CD14-positive monocyte (primary cell): ENCODE data around the gene ACSS3. TPM values are rescaled to one million over a fixed set of nuclear protein-coding genes. Genes with fewer than 3 reads are reported as not detected.
A peak's percentile ranks its signal among the peaks of the same experiment; 100 is the strongest.

Experiments
- DNase-seq, 3 donors: peaks; one replicate each; pipeline ENCODE4 v3.0.0-alpha.2; 2011 to 2022
- H2AFZ ChIP-seq: 2 replicates; pipeline ENCODE4 v1.6.0; 2012; ENCODE audit warnings: mild to moderate bottlenecking, low read depth, low read length, inconsistent platforms; ENCODE audit not compliant: insufficient read depth, poor library complexity, severe bottlenecking
- H3K27ac ChIP-seq, 2 donors: 1 replicate in 1 of 2; 2 replicates in 1 of 2; pipeline ENCODE4 v1.5.1; 2012 to 2013; ENCODE audit warnings: low read length in 2 of 2, control low read depth in 1 of 2, inconsistent platforms in 1 of 2, low read depth in 1 of 2, mild to moderate bottlenecking in 1 of 2
- H3K27me3 ChIP-seq, 2 donors: one replicate each; pipeline versions ENCODE4 v1.6.0 to v1.6.1; 2011 to 2013; ENCODE audit warnings: low read length in 2 of 2; ENCODE audit not compliant: control insufficient read depth in 2 of 2, insufficient read depth in 2 of 2
- H3K36me3 ChIP-seq, 2 donors: replicated peaks in 1 of 2; 1 replicate in 1 of 2; 2 replicates in 1 of 2; pipeline versions ENCODE4 v1.5.1 to v1.6.1; 2012 to 2013; ENCODE audit warnings: low read length in 2 of 2, control low read depth in 1 of 2, inconsistent platforms in 1 of 2, mild to moderate bottlenecking in 1 of 2; ENCODE audit not compliant: insufficient read depth in 2 of 2, control insufficient read depth in 1 of 2
- H3K4me1 ChIP-seq, 2 donors: 1 replicate in 1 of 2; 2 replicates in 1 of 2; pipeline versions ENCODE4 v1.5.1 to v1.6.1; 2012 to 2013; ENCODE audit warnings: low read length in 2 of 2, control low read depth in 1 of 2, inconsistent platforms in 1 of 2, mild to moderate bottlenecking in 1 of 2, moderate library complexity in 1 of 2; ENCODE audit not compliant: insufficient read depth in 2 of 2, control insufficient read depth in 1 of 2
- H3K4me2 ChIP-seq: replicated peaks from 2 replicates; pipeline ENCODE3; 2012; ENCODE audit warnings: low read length, moderate library complexity, mild to moderate bottlenecking; ENCODE audit not compliant: poor library complexity, severe bottlenecking; ENCODE audit errors: extremely low read depth
- H3K4me3 ChIP-seq, 3 experiments: fragments of 200-600 bp in 1 of 3; sonication (generic) in 1 of 3; replicated peaks in 1 of 3; 1 replicate in 2 of 3; 2 replicates in 1 of 3; pipeline ENCODE4 v1.5.1; 2011 to 2013; ENCODE audit warnings: low read length in 3 of 3, mild to moderate bottlenecking in 3 of 3, control low read depth in 2 of 3, low read depth in 2 of 3, inconsistent platforms in 1 of 3, moderate library complexity in 1 of 3
- H3K79me2 ChIP-seq: 2 replicates; pipeline ENCODE4 v1.6.0; 2012; ENCODE audit warnings: mild to moderate bottlenecking, control low read depth, inconsistent platforms, low read length, moderate library complexity; ENCODE audit not compliant: insufficient read depth
- H3K9ac ChIP-seq: 2 replicates; pipeline ENCODE4 v1.6.0; 2017; ENCODE audit warnings: low read length, mild to moderate bottlenecking; ENCODE audit not compliant: insufficient read depth, poor library complexity, severe bottlenecking
- H3K9me3 ChIP-seq, 2 donors: replicated peaks in 1 of 2; 1 replicate in 1 of 2; 2 replicates in 1 of 2; pipeline versions ENCODE4 v1.5.1 to v1.6.1; 2012 to 2013; ENCODE audit warnings: low read length in 2 of 2, control low read depth in 1 of 2; ENCODE audit not compliant: control insufficient read depth in 1 of 2, insufficient read depth in 1 of 2
- H4K20me1 ChIP-seq: 2 replicates; pipeline ENCODE4 v1.6.0; 2012; ENCODE audit warnings: mild to moderate bottlenecking, low read length, control low read depth, moderate library complexity; ENCODE audit not compliant: insufficient read depth
- H3K27ac Mint-ChIP-seq, 7 donors: one replicate each; pipeline ENCODE4 v1.8.0; 2020; ENCODE audit warnings: mild to moderate bottlenecking in 7 of 7, mixed read lengths in 7 of 7, moderate library complexity in 6 of 7, inconsistent platforms in 2 of 7
- H3K27me3 Mint-ChIP-seq, 3 donors: one replicate each; pipeline ENCODE4 v1.8.0; 2021 to 2022; ENCODE audit warnings: low read depth in 3 of 3, mild to moderate bottlenecking in 3 of 3, mixed read lengths in 3 of 3, moderate library complexity in 3 of 3, inconsistent platforms in 1 of 3
- H3K36me3 Mint-ChIP-seq, 2 donors: one replicate each; pipeline ENCODE4 v1.8.0; 2020; ENCODE audit warnings: mixed read lengths in 2 of 2, inconsistent platforms in 1 of 2, mild to moderate bottlenecking in 1 of 2
- H3K4me1 Mint-ChIP-seq: one replicate; pipeline ENCODE4 v1.8.0; 2020; ENCODE audit warnings: mild to moderate bottlenecking, mixed read lengths
- H3K4me3 Mint-ChIP-seq, 2 donors: one replicate each; pipeline ENCODE4 v1.8.0; 2020; ENCODE audit warnings: mild to moderate bottlenecking in 2 of 2, mixed read lengths in 2 of 2, moderate library complexity in 1 of 2
- H3K9me3 Mint-ChIP-seq, 7 donors: one replicate each; pipeline ENCODE4 v1.8.0; 2020 to 2022; ENCODE audit warnings: mixed read lengths in 7 of 7, mild to moderate bottlenecking in 6 of 7, moderate library complexity in 6 of 7, inconsistent platforms in 2 of 7
- WGBS: methylation state at CpG from one replicate; pipeline ENCODE4 v1.1.5; 2013; ENCODE audit warnings: missing lambda C conversion rate; ENCODE audit not compliant: insufficient coverage; 5-methylcytosine and 5-hydroxymethylcytosine counted together
- intact Hi-C, 2 donors: fragments of 100-400 bp; cut with micrococcal nuclease; formaldehyde crosslinking; loops; one replicate each; pipeline versions ENCODE4 v1.15.0 to v1.15.1; 2023
- polyA minus RNA-seq: library from RNA; depleted of rRNA, polyadenylated mRNA; stranded (reverse); fragments of >200 nt; gene quantifications from 2 replicates; pipeline ENCODE4 v1.2.3, GENCODE V29; 2012
- polyA plus RNA-seq, 3 donors: library from polyadenylated mRNA; depleted of rRNA in 1 of 3; unstranded in 2 of 3; stranded (reverse) in 1 of 3; fragments of 300-500 nt in 2 of 3; fragments of >200 nt in 1 of 3; fragmentation: Illumina TruSeq in 2 of 3; gene quantifications; 1 replicate in 2 of 3; 2 replicates in 1 of 3; pipeline ENCODE4 v1.2.3, GENCODE V29; 2012 to 2021
- total RNA-seq, 12 experiments: library from RNA in 1 of 12; stranded (reverse) in 1 of 12; fragments of 120-200 nt in 1 of 12; gene quantifications; one replicate each; pipeline ENCODE4 v1.2.4 and lab custom pipeline; 2013 to 2026; ENCODE audit warnings: mixed read lengths in 6 of 12, inconsistent platforms in 1 of 12
- TF ChIP-seq, protein P1 (sequence below): fragments of 200-600 bp; IDR thresholded peaks from one replicate; pipeline ENCODE4 v1.8.0; 2022; ENCODE audit warnings: antibody characterized with exemption, mild to moderate bottlenecking

Gene ACSS3, protein sequence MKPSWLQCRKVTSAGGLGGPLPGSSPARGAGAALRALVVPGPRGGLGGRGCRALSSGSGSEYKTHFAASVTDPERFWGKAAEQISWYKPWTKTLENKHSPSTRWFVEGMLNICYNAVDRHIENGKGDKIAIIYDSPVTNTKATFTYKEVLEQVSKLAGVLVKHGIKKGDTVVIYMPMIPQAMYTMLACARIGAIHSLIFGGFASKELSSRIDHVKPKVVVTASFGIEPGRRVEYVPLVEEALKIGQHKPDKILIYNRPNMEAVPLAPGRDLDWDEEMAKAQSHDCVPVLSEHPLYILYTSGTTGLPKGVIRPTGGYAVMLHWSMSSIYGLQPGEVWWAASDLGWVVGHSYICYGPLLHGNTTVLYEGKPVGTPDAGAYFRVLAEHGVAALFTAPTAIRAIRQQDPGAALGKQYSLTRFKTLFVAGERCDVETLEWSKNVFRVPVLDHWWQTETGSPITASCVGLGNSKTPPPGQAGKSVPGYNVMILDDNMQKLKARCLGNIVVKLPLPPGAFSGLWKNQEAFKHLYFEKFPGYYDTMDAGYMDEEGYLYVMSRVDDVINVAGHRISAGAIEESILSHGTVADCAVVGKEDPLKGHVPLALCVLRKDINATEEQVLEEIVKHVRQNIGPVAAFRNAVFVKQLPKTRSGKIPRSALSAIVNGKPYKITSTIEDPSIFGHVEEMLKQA
- total RNA-seq (2013), result 0.83 TPM
- under 1 TPM in 2 of 3 donors, not detected in 1; 0.09 to 0.16 TPM for polyA plus RNA-seq
- polyA minus RNA-seq, result 0.55 and 0.88 TPM in 2 replicates
- total RNA-seq (lab: John Stamatoyannopoulos, UW), result 0.07 to 7.7 (median 0.62) reads per million in 11 experiments

DNA sequence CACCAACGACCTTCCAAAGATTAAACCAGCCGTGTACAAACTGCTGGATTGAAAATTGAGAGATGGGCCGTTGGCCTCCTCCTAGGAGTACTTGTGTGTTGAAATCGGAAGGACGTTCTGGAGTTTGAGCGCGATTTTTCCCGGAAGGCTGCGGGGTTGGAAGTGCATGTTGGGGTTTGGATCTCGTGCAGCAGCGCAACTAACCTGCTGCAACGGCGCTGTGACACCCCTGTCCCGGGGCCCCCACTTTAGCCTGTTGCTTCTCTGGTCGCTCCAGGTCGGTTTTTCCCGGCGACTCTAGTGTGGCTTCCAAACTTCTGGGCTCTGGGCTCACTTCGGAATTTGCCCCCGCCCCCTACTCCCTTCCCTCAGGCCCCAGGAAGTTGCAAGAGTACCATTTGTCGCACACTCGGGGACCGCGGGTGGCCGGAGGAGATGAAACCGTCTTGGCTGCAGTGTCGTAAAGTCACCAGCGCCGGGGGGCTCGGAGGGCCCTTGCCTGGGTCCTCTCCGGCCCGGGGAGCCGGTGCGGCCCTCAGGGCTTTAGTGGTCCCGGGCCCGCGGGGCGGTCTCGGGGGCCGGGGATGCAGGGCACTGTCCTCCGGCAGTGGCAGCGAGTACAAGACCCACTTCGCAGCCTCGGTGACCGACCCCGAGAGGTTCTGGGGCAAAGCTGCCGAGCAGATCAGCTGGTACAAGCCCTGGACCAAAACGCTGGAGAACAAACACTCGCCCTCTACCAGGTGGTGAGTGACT lies at the start of gene ACSS3:
Gene ACSS3 (plus strand): TSS at position 394 of the 756 bp plus-strand sequence. CDS start 42 bp downstream, at position 436.
- H3K4me1 Mint-ChIP-seq, result peaks cover 6% of the 10 kb centered on the region
- Histone ChIP-seq H3K36me3 (no peaks in the 10 kb centered on the region), H3K79me2 (no peaks in the 10 kb centered on the region), H3K27me3 (peaks cover 9 to 19% of the 10 kb centered on the region in 2 donors), H3K4me1 (peaks cover 10 to 15% of the 10 kb centered on the region in 2 donors), H3K4me3 (peak within 1 kb of the TSS; percentile 14 to 69 (median 31)), H3K9me3 (peaks cover 0 to 11% of the 10 kb centered on the region in 2 donors), H3K4me2 (peak within 1 kb of the TSS; percentile 70), H3K9ac (peak within 1 kb of the TSS; percentile 35), H3K27ac (no peak within 1 kb of the TSS), H2AFZ (peak within 1 kb of the TSS; percentile 65), H4K20me1 (no peaks in the 10 kb centered on the region)
- peak within 1 kb of the TSS; percentile 60 to 88 for H3K4me3 Mint-ChIP-seq
- TF ChIP-seq, protein P1, sequence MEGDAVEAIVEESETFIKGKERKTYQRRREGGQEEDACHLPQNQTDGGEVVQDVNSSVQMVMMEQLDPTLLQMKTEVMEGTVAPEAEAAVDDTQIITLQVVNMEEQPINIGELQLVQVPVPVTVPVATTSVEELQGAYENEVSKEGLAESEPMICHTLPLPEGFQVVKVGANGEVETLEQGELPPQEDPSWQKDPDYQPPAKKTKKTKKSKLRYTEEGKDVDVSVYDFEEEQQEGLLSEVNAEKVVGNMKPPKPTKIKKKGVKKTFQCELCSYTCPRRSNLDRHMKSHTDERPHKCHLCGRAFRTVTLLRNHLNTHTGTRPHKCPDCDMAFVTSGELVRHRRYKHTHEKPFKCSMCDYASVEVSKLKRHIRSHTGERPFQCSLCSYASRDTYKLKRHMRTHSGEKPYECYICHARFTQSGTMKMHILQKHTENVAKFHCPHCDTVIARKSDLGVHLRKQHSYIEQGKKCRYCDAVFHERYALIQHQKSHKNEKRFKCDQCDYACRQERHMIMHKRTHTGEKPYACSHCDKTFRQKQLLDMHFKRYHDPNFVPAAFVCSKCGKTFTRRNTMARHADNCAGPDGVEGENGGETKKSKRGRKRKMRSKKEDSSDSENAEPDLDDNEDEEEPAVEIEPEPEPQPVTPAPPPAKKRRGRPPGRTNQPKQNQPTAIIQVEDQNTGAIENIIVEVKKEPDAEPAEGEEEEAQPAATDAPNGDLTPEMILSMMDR, result no peak
- H3K27me3 Mint-ChIP-seq, result peaks cover 24 to 37% (median 24%) of the 10 kb centered on the region in 3 donors
- H3K9me3 Mint-ChIP-seq, result peaks cover 0 to 13% (median 7%) of the 10 kb centered on the region in 7 donors
- no peak within 1 kb of the TSS for H3K27ac Mint-ChIP-seq
- WGBS, result 1% methylated on average over 48 of the region's 49 CpGs
- no peaks in the 10 kb centered on the region for H3K36me3 Mint-ChIP-seq
- intact Hi-C loops, result no loop called here
- no peak for DNase-seq

DNA sequence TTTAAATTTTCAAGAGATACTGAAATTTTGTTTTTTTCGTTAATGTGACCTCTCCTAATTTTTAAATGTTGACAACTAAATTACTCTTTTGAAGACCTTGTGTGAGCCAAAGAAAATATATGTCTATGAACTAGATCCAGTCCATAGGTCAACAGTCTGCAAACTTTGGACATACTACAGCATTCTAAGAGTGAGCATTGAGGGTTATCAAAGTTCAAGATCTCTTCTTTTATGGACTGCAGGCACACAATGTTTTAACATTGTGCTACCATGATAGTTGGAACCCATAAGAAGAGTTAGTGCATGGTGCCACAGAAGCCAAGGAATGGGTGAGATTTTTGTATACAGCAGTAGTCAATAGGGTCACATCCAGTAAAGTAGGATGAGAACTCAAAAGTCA lies 43.0 kb upstream of the ACSS3 start:
- WGBS, result no CpG with 5 or more reads among the region's 1 CpG
- Mint-ChIP-seq H3K4me3 (no peak overlapping the region), H3K9me3 (peaks cover 0 to 3% (median 0%) of the 10 kb centered on the region in 7 donors)

More for the DNA sequence above, 43.0 kb upstream of the ACSS3 start:
- H3K36me3 Mint-ChIP-seq, result no peaks in the 10 kb centered on the region
- Histone ChIP-seq H3K9ac (no peak overlapping the region), H3K4me1 (no peaks in the 10 kb centered on the region), H3K27ac (no peak overlapping the region), H2AFZ (no peak overlapping the region), H3K9me3 (no peaks in the 10 kb centered on the region), H3K4me2 (no peak overlapping the region), H4K20me1 (no peaks in the 10 kb centered on the region), H3K4me3 (no peak overlapping the region), H3K79me2 (no peaks in the 10 kb centered on the region), H3K27me3 (no peaks in the 10 kb centered on the region), H3K36me3 (no peaks in the 10 kb centered on the region)
- TF ChIP-seq, protein P1, result no peak
- H3K27ac Mint-ChIP-seq, result no peak overlapping the region
- no peaks in the 10 kb centered on the region for H3K4me1 Mint-ChIP-seq
- H3K27me3 Mint-ChIP-seq, result peaks cover 0 to 2% (median 0%) of the 10 kb centered on the region in 3 donors
- intact Hi-C loops, result no loop called here
- no peak for DNase-seq
